Measurements from ENCODE around the gene NEUROD2.

DNA sequence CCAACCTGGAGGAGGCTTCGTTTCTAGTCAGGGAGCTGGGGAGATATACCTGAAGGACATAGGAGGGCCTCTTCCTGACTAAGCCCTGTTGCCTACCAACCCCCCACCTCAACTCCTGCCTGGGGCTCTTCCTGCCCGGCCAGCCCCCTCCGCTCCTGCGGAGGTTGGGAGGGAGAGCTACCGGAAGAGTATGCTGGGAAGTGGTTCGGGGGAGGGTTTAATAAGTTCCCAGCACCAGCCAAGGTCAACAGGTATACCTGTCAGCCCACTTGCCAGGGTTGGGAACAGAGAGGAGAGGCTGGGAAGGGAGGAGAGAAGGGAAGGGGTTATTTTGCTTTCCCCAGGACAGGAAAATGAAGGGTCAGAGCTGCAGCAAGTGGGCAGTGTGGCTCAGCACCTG, 23.7 kb upstream of the NEUROD2 start:
- TF ChIP-seq ZBTB20 (tag by site-specific recombination; IDR thresholded peaks at IDR 0.05) (no peak), CTCF (tag by site-specific recombination; IDR thresholded peaks at IDR 0.05) (no peak), ZNF10 (tag by site-specific recombination; IDR thresholded peaks at IDR 0.05) (no peak), ZNF624 (tag by site-specific recombination; IDR thresholded peaks at IDR 0.05) (no peak), HOXC10 (CRISPR knock-in tag; IDR thresholded peaks at IDR 0.05) (no peak), ZNF211 (tag by site-specific recombination; IDR thresholded peaks at IDR 0.05; ENCODE audit: low read depth) (no peak), YY1 (tag by site-specific recombination; IDR thresholded peaks at IDR 0.05) (no peak), ZNF785 (tag by site-specific recombination; IDR thresholded peaks at IDR 0.05) (no peak), ZNF510 (tag by site-specific recombination; IDR thresholded peaks at IDR 0.05; ENCODE audit: insufficient replicate concordance) (no peak)

All from HEK293 (cell line).